Activated T-helper 17 cell treated with anti-CD3 and anti-CD28 coated beads, Interleukin-2, amount 50 U/mL, for 72 hours (primary cell): ENCODE data around the gene ZNF205. TPM values are rescaled to one million over a fixed set of nuclear protein-coding genes. Genes with fewer than 3 reads are reported as not detected.
"Not testable (repeated sequence)": the region's sequence is repeated elsewhere in the genome, so short reads cannot be mapped to it uniquely, and the experiment has no call there.

Source experiments
- ATAC-seq: fragments of 150-1000 bp; cut with Tn5 transposase; replicated peaks from 2 replicates; pipeline ENCODE4 v1.10.0; 2021; ENCODE audit warnings: mild to moderate bottlenecking, moderate library complexity
- H3K27ac Mint-ChIP-seq: one replicate; pipeline ENCODE4 v1.8.0; 2022; ENCODE audit warnings: mixed read lengths
- H3K27me3 Mint-ChIP-seq: one replicate; pipeline ENCODE4 v1.8.0; 2022; ENCODE audit warnings: mixed read lengths
- H3K36me3 Mint-ChIP-seq: one replicate; pipeline ENCODE4 v1.8.0; 2022; ENCODE audit warnings: low read depth, mild to moderate bottlenecking, mixed read lengths
- H3K4me1 Mint-ChIP-seq: one replicate; pipeline ENCODE4 v1.8.0; 2022; ENCODE audit warnings: mixed read lengths
- H3K4me3 Mint-ChIP-seq: one replicate; pipeline ENCODE4 v1.8.0; 2022; ENCODE audit warnings: mild to moderate bottlenecking, mixed read lengths
- H3K9me3 Mint-ChIP-seq: one replicate; pipeline ENCODE4 v1.8.0; 2022; ENCODE audit warnings: mixed read lengths
- total RNA-seq, 2 donors: library from RNA; stranded (reverse); gene quantifications; one replicate each; pipeline ENCODE4 v1.2.3, GENCODE V29; 2022

The ZNF205 gene
- total RNA-seq, 2 donors from 2014 or later, result not detected

GRCh38 chr16:3127745-3128144 lies 15.4 kb downstream of the ZNF205 start:
- no peaks in the 10 kb centered on the region for H3K27me3 Mint-ChIP-seq
- ATAC-seq, result no peak
- H3K36me3 Mint-ChIP-seq, result peaks cover 42% of the 10 kb centered on the region
- no peaks in the 10 kb centered on the region for H3K9me3 Mint-ChIP-seq
- H3K4me3 Mint-ChIP-seq, result peak overlapping the region; percentile 87
- H3K27ac Mint-ChIP-seq, result no peak overlapping the region
- peaks cover 21% of the 10 kb centered on the region for H3K4me1 Mint-ChIP-seq

- H3K36me3 Mint-ChIP-seq, result peaks cover 55% of the 10 kb centered on the region
- H3K9me3 Mint-ChIP-seq, result no peaks in the 10 kb centered on the region
- peak overlapping the region; percentile 87 for H3K4me3 Mint-ChIP-seq
- H3K4me1 Mint-ChIP-seq, result peaks cover 16% of the 10 kb centered on the region
- peak; percentile 79 for ATAC-seq
- peak overlapping the region; percentile 71 for H3K27ac Mint-ChIP-seq
- no peaks in the 10 kb centered on the region for H3K27me3 Mint-ChIP-seq
These were observed 17.0 kb downstream of the ZNF205 start for GRCh38 chr16:3129137-3130131.

GRCh38 chr16:3131755-3132377 lies 19.5 kb downstream of the ZNF205 start:
- Mint-ChIP-seq H3K27ac (no peak overlapping the region), H3K9me3 (no peaks in the 10 kb centered on the region), H3K36me3 (peaks cover 53% of the 10 kb centered on the region), H3K27me3 (no peaks in the 10 kb centered on the region), H3K4me3 (no peak overlapping the region), H3K4me1 (peaks cover 7% of the 10 kb centered on the region)
- ATAC-seq, result no peak

GRCh38 chr16:3133844-3134243 lies 21.5 kb downstream of the ZNF205 start:
- Mint-ChIP-seq H3K36me3 (peaks cover 45% of the 10 kb centered on the region), H3K27me3 (no peaks in the 10 kb centered on the region), H3K27ac (peak overlapping the region; percentile 89), H3K4me1 (peaks cover 5% of the 10 kb centered on the region), H3K9me3 (no peaks in the 10 kb centered on the region), H3K4me3 (peak overlapping the region; percentile 86)
- no peak for ATAC-seq

GRCh38 chr16:3134338-3135125 lies 22.1 kb downstream of the ZNF205 start, which contains the start of gene ZNF213:
TSS of gene ZNF213 (plus strand) at chr16:3135029. CDS start at chr16:3137281, 2,252 bp downstream.
- Mint-ChIP-seq H3K27ac (peak within 1 kb of the TSS; percentile 89), H3K4me1 (peaks cover 4% of the 10 kb centered on the region), H3K4me3 (peak within 1 kb of the TSS; percentile 86), H3K27me3 (no peaks in the 10 kb centered on the region), H3K36me3 (peaks cover 43% of the 10 kb centered on the region), H3K9me3 (no peaks in the 10 kb centered on the region)
- ATAC-seq, result peak; percentile 97

GRCh38 chr16:3135126-3135715 lies 22.8 kb downstream of the ZNF205 start:
- peak; percentile 59 for ATAC-seq
- H3K36me3 Mint-ChIP-seq, result peaks cover 41% of the 10 kb centered on the region
- H3K27me3 Mint-ChIP-seq, result no peaks in the 10 kb centered on the region
- H3K27ac Mint-ChIP-seq, result peak overlapping the region; percentile 89
- H3K9me3 Mint-ChIP-seq, result no peaks in the 10 kb centered on the region
- H3K4me1 Mint-ChIP-seq, result no peaks in the 10 kb centered on the region
- peak overlapping the region; percentile 86 for H3K4me3 Mint-ChIP-seq

GRCh38 chr16:3137267-3137666 lies 24.9 kb downstream of the ZNF205 start:
- no peak for ATAC-seq
- H3K27me3 Mint-ChIP-seq, result no peaks in the 10 kb centered on the region
- peaks cover under 1% of the 10 kb centered on the region for H3K4me1 Mint-ChIP-seq
- no peaks in the 10 kb centered on the region for H3K9me3 Mint-ChIP-seq
- H3K27ac Mint-ChIP-seq, result no peak overlapping the region
- peaks cover 39% of the 10 kb centered on the region for H3K36me3 Mint-ChIP-seq
- H3K4me3 Mint-ChIP-seq, result no peak overlapping the region

- peaks cover 36% of the 10 kb centered on the region for H3K36me3 Mint-ChIP-seq
- H3K9me3 Mint-ChIP-seq, result no peaks in the 10 kb centered on the region
- H3K4me3 Mint-ChIP-seq, result no peak overlapping the region
- peaks cover 4% of the 10 kb centered on the region for H3K4me1 Mint-ChIP-seq
- H3K27ac Mint-ChIP-seq, result no peak overlapping the region
- no peak for ATAC-seq
- no peaks in the 10 kb centered on the region for H3K27me3 Mint-ChIP-seq
These were observed 26.0 kb downstream of the ZNF205 start for GRCh38 chr16:3138342-3138741.

- no peak for ATAC-seq
- H3K9me3 Mint-ChIP-seq, result no peaks in the 10 kb centered on the region
- peaks cover 4% of the 10 kb centered on the region for H3K4me1 Mint-ChIP-seq
These were observed 26.5 kb downstream of the ZNF205 start for GRCh38 chr16:3138823-3139426.

GRCh38 chr16:3139561-3139960 lies 27.2 kb downstream of the ZNF205 start:
- not testable (repeated sequence) for H3K4me1 Mint-ChIP-seq, H3K27ac Mint-ChIP-seq, H3K4me3 Mint-ChIP-seq, H3K9me3 Mint-ChIP-seq, ATAC-seq, H3K27me3 Mint-ChIP-seq
- H3K36me3 Mint-ChIP-seq, result peaks cover 28% of the 10 kb centered on the region

More at GRCh38 chr16:3138823-3139426, 26.5 kb downstream of the ZNF205 start:
- H3K36me3 Mint-ChIP-seq, result peaks cover 32% of the 10 kb centered on the region
- H3K4me3 Mint-ChIP-seq, result no peak overlapping the region
- H3K27ac Mint-ChIP-seq, result no peak overlapping the region
- H3K27me3 Mint-ChIP-seq, result no peaks in the 10 kb centered on the region

GRCh38 chr16:3140603-3141427 lies 28.4 kb downstream of the ZNF205 start:
- Mint-ChIP-seq H3K4me3 (no peak overlapping the region), H3K27ac (no peak overlapping the region), H3K4me1 (peaks cover 4% of the 10 kb centered on the region), H3K36me3 (peaks cover 26% of the 10 kb centered on the region), H3K27me3 (no peaks in the 10 kb centered on the region), H3K9me3 (no peaks in the 10 kb centered on the region)
- no peak for ATAC-seq

GRCh38 chr16:3141781-3142311 lies 29.5 kb downstream of the ZNF205 start:
- peaks cover 26% of the 10 kb centered on the region for H3K36me3 Mint-ChIP-seq
- H3K4me3 Mint-ChIP-seq, result no peak overlapping the region
- no peaks in the 10 kb centered on the region for H3K9me3 Mint-ChIP-seq
- no peak for ATAC-seq
- no peak overlapping the region for H3K27ac Mint-ChIP-seq
- H3K27me3 Mint-ChIP-seq, result no peaks in the 10 kb centered on the region
- H3K4me1 Mint-ChIP-seq, result peaks cover 4% of the 10 kb centered on the region

- ATAC-seq, result no peak
- Mint-ChIP-seq H3K27me3 (no peaks in the 10 kb centered on the region), H3K9me3 (no peaks in the 10 kb centered on the region), H3K4me3 (no peak overlapping the region), H3K27ac (no peak overlapping the region), H3K4me1 (peaks cover 4% of the 10 kb centered on the region), H3K36me3 (peaks cover 26% of the 10 kb centered on the region)
These were observed 29.9 kb downstream of the ZNF205 start for GRCh38 chr16:3142327-3142726.
